22Rv1 (cell line): ENCODE data around the gene SDK2.
A peak's percentile ranks its signal among the peaks of the same experiment; 100 is the strongest.

Experiments used
- H3K27ac ChIP-seq: fragments of 450-650 bp; 2 replicates; pipeline ENCODE4 v1.5.1; 2017
- CTCF ChIP-seq: fragments of 450-650 bp; IDR thresholded peaks from 2 replicates; pipeline ENCODE4 v1.5.1; 2017; ENCODE audit warnings: mild to moderate bottlenecking
- ZFX ChIP-seq: fragments of 450-650 bp; IDR thresholded peaks from 2 replicates; pipeline ENCODE4 v1.6.1; 2017; ENCODE audit warnings: antibody characterized with exemption, borderline replicate concordance

The SDK2 gene

GRCh38 chr17:73604476-73604875 lies 39.8 kb downstream of the SDK2 start:
- TF ChIP-seq ZFX (no peak), CTCF (no peak)
- no peak overlapping the region for H3K27ac ChIP-seq

DNA sequence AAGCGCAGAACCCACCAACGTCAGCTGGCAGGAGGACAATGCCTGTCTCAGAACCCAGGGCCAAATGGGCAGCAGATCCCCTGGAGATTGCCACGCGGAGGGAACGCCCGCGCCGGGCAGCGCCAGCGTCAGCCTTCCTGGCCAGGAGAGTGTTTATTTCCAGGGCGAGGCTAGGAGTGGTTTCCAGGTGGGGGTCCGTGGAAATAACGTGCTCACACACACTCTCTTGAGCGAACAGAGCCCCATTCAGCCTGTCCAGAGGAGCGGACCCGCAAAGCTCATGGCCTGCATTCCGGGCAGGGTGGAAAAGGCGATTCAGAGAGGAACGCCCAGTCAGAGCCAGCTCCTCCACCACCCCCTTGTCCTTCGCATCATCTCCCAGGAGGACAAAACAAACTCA lies 40.3 kb downstream of the SDK2 start:
- H3K27ac ChIP-seq: no peak overlapping the region
- TF ChIP-seq ZFX: no peak
- TF ChIP-seq CTCF: no peak

DNA sequence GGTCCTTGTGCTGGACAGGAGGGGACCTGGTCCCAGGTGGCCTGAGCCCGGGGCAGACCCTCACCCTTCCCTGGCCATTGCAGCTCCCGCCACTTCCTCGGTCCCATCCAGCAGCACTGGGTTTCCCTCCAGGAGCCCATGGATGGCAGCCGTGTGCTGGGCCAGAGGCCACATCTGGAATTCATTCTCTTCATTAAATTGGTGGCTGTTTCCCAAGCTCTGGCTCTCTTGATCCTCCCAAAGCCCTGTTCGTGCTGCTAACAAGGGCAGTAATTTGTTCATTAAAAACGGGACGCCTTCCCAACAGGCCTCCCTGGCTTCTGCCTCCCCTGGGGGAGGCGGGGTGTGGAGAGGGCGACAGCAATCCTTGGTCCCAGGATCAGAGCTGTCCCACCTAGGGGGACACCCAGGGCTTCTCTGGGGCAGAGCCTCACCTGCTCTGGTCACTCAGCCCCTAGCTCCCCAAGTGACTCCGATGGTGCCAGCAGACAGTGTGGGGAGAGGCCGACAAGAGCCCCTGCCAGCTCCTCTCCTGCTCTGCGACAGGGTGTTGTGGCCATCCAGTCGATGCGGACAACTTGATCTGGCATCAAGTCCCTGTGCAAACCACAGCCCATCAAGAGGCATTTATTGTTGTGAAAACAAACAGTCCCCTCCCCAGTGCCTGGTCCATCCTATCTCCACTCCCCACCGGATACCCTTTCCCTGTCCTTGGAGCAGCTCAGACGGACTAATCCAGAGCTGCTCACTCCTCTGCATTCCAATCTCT lies 44.0 kb downstream of the SDK2 start:
- no peak overlapping the region for H3K27ac ChIP-seq
- no peak for TF ChIP-seq ZFX
- TF ChIP-seq CTCF: no peak

DNA sequence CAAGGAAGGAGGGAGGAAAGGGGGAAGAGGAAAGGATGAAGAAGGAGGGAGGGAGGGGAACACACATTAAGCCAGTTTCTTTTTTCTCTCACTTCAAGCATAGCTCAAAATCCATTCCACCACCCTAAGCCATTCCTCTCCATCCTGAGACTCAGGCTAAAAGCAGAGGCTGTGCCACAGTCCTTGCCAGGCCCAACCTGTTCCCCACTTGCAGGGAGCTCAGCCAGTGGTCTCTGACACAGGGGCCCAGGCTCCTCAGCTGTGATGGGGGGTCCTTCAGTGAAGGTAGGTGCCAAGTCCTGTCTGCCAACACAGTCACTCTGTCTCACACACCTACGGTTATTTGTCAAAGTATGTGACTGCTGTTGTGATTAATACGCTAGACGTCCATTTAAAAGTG lies 44.6 kb downstream of the SDK2 start:
- no peak overlapping the region for H3K27ac ChIP-seq
- TF ChIP-seq CTCF (no peak), ZFX (no peak)

DNA sequence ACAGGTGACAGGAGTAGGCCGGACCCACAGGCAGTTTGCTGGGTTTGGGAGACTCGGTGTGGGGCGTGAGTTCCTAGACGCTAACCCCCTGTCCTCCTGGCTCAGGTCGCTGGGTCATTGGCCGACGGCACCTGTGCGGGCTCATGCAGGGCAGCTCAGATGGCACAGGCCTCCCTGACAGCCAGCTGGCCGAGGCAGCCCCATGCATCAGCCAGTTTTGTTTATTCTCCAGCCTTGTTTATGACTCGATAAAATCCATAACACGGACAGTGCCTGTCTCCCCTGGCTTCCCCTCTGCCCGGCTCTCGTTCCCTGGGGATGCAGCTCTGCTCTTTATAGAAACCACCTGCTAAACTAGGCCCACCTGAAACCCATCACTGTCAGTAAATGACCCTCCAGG lies 46.0 kb downstream of the SDK2 start:
- no peak overlapping the region for H3K27ac ChIP-seq
- TF ChIP-seq CTCF (no peak), ZFX (no peak)

DNA sequence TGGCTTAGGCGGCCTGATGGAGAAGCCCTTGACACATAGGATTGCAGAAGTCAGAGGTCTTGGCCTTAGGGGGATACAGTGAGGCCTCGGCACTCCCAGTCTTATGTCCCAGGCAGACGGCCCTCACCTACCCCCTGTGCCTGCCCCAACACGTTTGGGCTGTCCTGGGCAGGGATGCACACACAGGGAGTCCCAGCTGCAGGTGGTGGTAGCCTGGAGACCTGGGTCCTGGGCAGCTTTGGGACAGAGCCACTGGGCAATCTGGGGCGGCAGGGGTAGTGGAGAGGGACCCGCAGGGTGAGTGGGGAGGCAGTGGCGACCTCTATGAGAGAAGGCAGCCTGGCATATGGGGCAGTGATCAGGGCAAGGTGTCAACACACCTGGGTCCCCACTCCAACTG lies 48.3 kb downstream of the SDK2 start:
- no peak overlapping the region for H3K27ac ChIP-seq
- no peak for TF ChIP-seq ZFX
- no peak for TF ChIP-seq CTCF

DNA sequence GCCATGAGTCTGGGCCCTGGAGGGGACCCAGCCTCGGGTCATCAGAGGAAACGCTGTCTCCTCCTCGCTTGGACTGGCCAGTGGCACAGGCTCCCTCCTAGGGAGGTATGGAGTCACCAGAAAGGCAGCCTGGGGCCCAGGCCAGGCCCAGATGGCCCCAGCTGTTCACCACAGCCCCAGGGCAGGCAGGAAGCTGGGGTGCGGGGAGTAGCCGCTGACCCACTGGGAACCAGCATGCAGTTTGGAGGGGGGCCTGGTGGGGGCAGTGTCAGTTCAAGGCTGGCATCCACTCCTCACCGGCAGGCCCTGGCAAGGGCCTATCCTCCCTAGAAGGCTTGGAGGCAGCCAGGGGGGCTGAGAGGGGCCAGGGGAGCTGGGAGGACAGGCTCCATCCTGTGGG lies 48.8 kb downstream of the SDK2 start:
- no peak for TF ChIP-seq ZFX
- TF ChIP-seq CTCF: peak; percentile 38
- H3K27ac ChIP-seq: no peak overlapping the region
